GM12892 (cell line): ENCODE measurements around the gene SCUBE3.

Source experiments
- POLR2A ChIP-seq: IDR thresholded peaks from 2 replicates; pipeline ENCODE4 v1.6.1; 2011; ENCODE audit warnings: low read depth, low read length, control low read depth
- POLR2AphosphoS5 ChIP-seq: IDR thresholded peaks from 2 replicates; pipeline ENCODE4 v1.6.1; 2011; ENCODE audit warnings: low read depth, low read length, control low read depth
- TAF1 ChIP-seq: IDR thresholded peaks from 2 replicates; pipeline ENCODE4 v1.6.1; 2011; ENCODE audit warnings: low read depth, mild to moderate bottlenecking, control low read depth, low read length, borderline replicate concordance

GRCh38 chr6:35295036-35295435 is 81.3 kb downstream of the SCUBE3 start:
- TF ChIP-seq POLR2AphosphoS5: no peak
- TF ChIP-seq POLR2A: no peak
- TF ChIP-seq TAF1: no peak
